Endothelial cell of hepatic sinusoid (primary cell): ENCODE data around the gene PRSS53.

Experiments used
- in situ Hi-C: cut with HindIII; loops from 2 replicates; pipeline ENCODE4 v1.10.0; 2017; ENCODE audit warnings: low sequenced_read_pairs

PRSS53 gene

GRCh38 chr16:31079342-31079944, 9.3 kb downstream of the PRSS53 start:
- in situ Hi-C loops = loop anchor here (10.0 kb wide), 1 partner anchor 135 kb away; the partner anchor contains the start of gene ORAI3

GRCh38 chr16:31078597-31079341, 10.0 kb downstream of the PRSS53 start:
- in situ Hi-C loops = loop anchor here (10.0 kb wide), 1 partner anchor 134 kb away; the partner anchor contains the start of gene ORAI3

GRCh38 chr16:31077592-31078396, 10.9 kb downstream of the PRSS53 start:
- in situ Hi-C loops = loop anchor here (10.0 kb wide), 1 partner anchor 133 kb away; the partner anchor contains the start of gene ORAI3

GRCh38 chr16:31077024-31077423, 11.7 kb downstream of the PRSS53 start:
- in situ Hi-C loops = loop anchor here (10.0 kb wide), 1 partner anchor 132 kb away; the partner anchor contains the start of gene ORAI3

GRCh38 chr16:31076319-31076718, 12.4 kb downstream of the PRSS53 start:
- in situ Hi-C loops = loop anchor here (10.0 kb wide), 1 partner anchor 132 kb away; the partner anchor contains the start of gene ORAI3

- in situ Hi-C loops = loop anchor here (5.0 to 25.0 kb wide), 3 partner anchors 72 to 388 kb away; partner anchors contain the start of genes ARMC5, ORAI3 and TGFB1I1
These were observed 13.9 kb downstream of the PRSS53 start for GRCh38 chr16:31074814-31075183.

- in situ Hi-C loops = loop anchor here (5.0 to 25.0 kb wide), 3 partner anchors 72 to 388 kb away; partner anchors contain the start of genes ARMC5, ORAI3 and TGFB1I1
These were observed 14.6 kb downstream of the PRSS53 start, which contains the start of the genes ZNF646 and ZNF668 for GRCh38 chr16:31073970-31074813. Gene ZNF646 (plus strand): TSS chr16:31074422. CDS start chr16:31076325, 1,903 bp downstream. Gene ZNF668 (minus strand): TSS chr16:31074240. CDS start chr16:31064459, 9,781 bp downstream.

- in situ Hi-C loops = loop anchor here (5.0 to 25.0 kb wide), 3 partner anchors 71 to 389 kb away; partner anchors contain the start of genes ARMC5, ORAI3 and TGFB1I1
These were observed 15.4 kb downstream of the PRSS53 start for GRCh38 chr16:31073142-31073969.

- in situ Hi-C loops = loop anchor here (5.0 to 25.0 kb wide), 3 partner anchors 70 to 390 kb away; partner anchors contain the start of genes ARMC5, ORAI3 and TGFB1I1
These were observed 16.1 kb downstream of the PRSS53 start for GRCh38 chr16:31072540-31073141.

- in situ Hi-C loops = loop anchor here (5.0 to 25.0 kb wide), 3 partner anchors 70 to 390 kb away; partner anchors contain the start of genes ARMC5, ORAI3 and TGFB1I1
These were observed 16.9 kb downstream of the PRSS53 start for GRCh38 chr16:31071861-31072260.

- in situ Hi-C loops = loop anchor here (25.0 kb wide), 1 partner anchor 395 kb away; the partner anchor contains the start of genes ARMC5 and TGFB1I1
These were observed 21.4 kb downstream of the PRSS53 start for GRCh38 chr16:31067342-31067741.

GRCh38 chr16:31064882-31065461, 23.8 kb downstream of the PRSS53 start:
- in situ Hi-C loops = loop anchor here (25.0 kb wide), 1 partner anchor 397 kb away; the partner anchor contains the start of genes ARMC5 and TGFB1I1

- in situ Hi-C loops = loop anchor here (25.0 kb wide), 1 partner anchor 398 kb away; the partner anchor contains the start of genes ARMC5 and TGFB1I1
These were observed 24.7 kb downstream of the PRSS53 start for GRCh38 chr16:31063843-31064611.

GRCh38 chr16:31063495-31063842, 25.3 kb downstream of the PRSS53 start:
- in situ Hi-C loops = loop anchor here (25.0 kb wide), 1 partner anchor 399 kb away; the partner anchor contains the start of genes ARMC5 and TGFB1I1

- in situ Hi-C loops = loop anchor here (25.0 kb wide), 1 partner anchor 400 kb away; the partner anchor contains the start of genes ARMC5 and TGFB1I1
These were observed 26.8 kb downstream of the PRSS53 start for GRCh38 chr16:31061813-31062440.
